HG02623 (cell line): Measurements from ENCODE around the gene CGAS.
"Not testable (repeated sequence)": the region's sequence is repeated elsewhere in the genome, so short reads cannot be mapped to it uniquely, and the experiment has no call there.

ENCODE experiments used
- ATAC-seq: cut with Tn5 transposase; IDR thresholded peaks from one replicate; pipeline ENCODE4 v1.9.1; 2021; ENCODE audit warnings: moderate library complexity; ENCODE audit not compliant: unreplicated experiment

Gene CGAS

GRCh38 chr6:73452107-73452461 is at the start of gene CGAS:
Gene CGAS, minus strand, starts transcription at chr6:73452297. Its CDS starts 116 bp downstream, at chr6:73452181.
- peak; percentile 79 for ATAC-seq

- ATAC-seq: no peak
Observed at GRCh38 chr6:73497915-73498314, 45.8 kb upstream of the CGAS start.

GRCh38 chr6:73491377-73491776 is 39.3 kb upstream of the CGAS start:
- ATAC-seq: no peak

- no peak for ATAC-seq
Observed at GRCh38 chr6:73487473-73487872, 35.4 kb upstream of the CGAS start.

- ATAC-seq: no peak
Observed at GRCh38 chr6:73484438-73484837, 32.3 kb upstream of the CGAS start.

- ATAC-seq: no peak
Observed at GRCh38 chr6:73481969-73482368, 29.9 kb upstream of the CGAS start.

GRCh38 chr6:73477407-73477806 is 25.3 kb upstream of the CGAS start:
- ATAC-seq: no peak

- ATAC-seq: no peak
Observed at GRCh38 chr6:73476723-73477122, 24.6 kb upstream of the CGAS start.

- peak; percentile 94 for ATAC-seq
Observed at GRCh38 chr6:73471686-73472290, 19.7 kb upstream of the CGAS start.

GRCh38 chr6:73461537-73462350 is 9.6 kb upstream of the CGAS start, which contains the start of gene MTO1:
Gene MTO1, plus strand, starts transcription at chr6:73461737. Its CDS starts 118 bp downstream, at chr6:73461855.
- ATAC-seq: peak; percentile 98

- no peak for ATAC-seq
Observed at GRCh38 chr6:73460056-73460455, 8.0 kb upstream of the CGAS start.

GRCh38 chr6:73459474-73459873 is 7.4 kb upstream of the CGAS start:
- not testable (repeated sequence) for ATAC-seq

GRCh38 chr6:73455865-73456629 is 4.0 kb upstream of the CGAS start:
- ATAC-seq: no peak

- peak; percentile 36 for ATAC-seq
Observed at GRCh38 chr6:73451223-73452106, 632 bp downstream of the CGAS start.

- ATAC-seq: no peak
Observed at GRCh38 chr6:73443555-73443954, 8.5 kb downstream of the CGAS start.

- ATAC-seq: no peak
Observed at GRCh38 chr6:73435236-73435635, 16.9 kb downstream of the CGAS start.

GRCh38 chr6:73421534-73421933 is 30.6 kb downstream of the CGAS start:
- no peak for ATAC-seq

GRCh38 chr6:73418081-73418741 is 33.9 kb downstream of the CGAS start:
- ATAC-seq: no peak

GRCh38 chr6:73413102-73413501 is 39.0 kb downstream of the CGAS start:
- ATAC-seq: no peak

- no peak for ATAC-seq
Observed at GRCh38 chr6:73409395-73409794, 42.7 kb downstream of the CGAS start.
